Pancreas (tissue), 10 donors: ENCODE measurements around the gene CIRBP. TPM values are rescaled to one million over a fixed set of nuclear protein-coding genes. Genes with fewer than 3 reads are reported as not detected.
"Not testable (repeated sequence)": the region's sequence is repeated elsewhere in the genome, so short reads cannot be mapped to it uniquely, and the experiment has no call there.

Experiments used
- ATAC-seq, 4 donors: fragments of 200-7000 bp; cut with Tn5 transposase; one replicate each; pipeline versions ENCODE4 v1.8.0 to v1.9.1; 2020; ENCODE audit warnings: mild to moderate bottlenecking in 4 of 4, moderate library complexity in 4 of 4
- DNase-seq, 6 donors: peaks; one replicate each; pipeline ENCODE4 v3.0.0-alpha.2; 2020
- FAIRE-seq: peaks from 2 replicates; lab custom pipeline; 2012; peaks lifted over from hg19 to GRCh38; lab: Jason Lieb, UNC
- H3K27ac ChIP-seq, 4 donors: fragments of 200-600 bp; sonication (generic); 1 replicate in 3 of 4; 2 replicates in 1 of 4; pipeline versions ENCODE4 v1.5.0 to v1.8.0; 2020
- H3K27me3 ChIP-seq, 4 donors: fragments of 200-600 bp; one replicate each; pipeline ENCODE4 v1.8.0; 2021
- H3K36me3 ChIP-seq, 3 donors: fragments of 200-600 bp; sonication (generic) in 1 of 3; one replicate each; pipeline versions ENCODE4 v1.5.0 to v1.8.0; 2020 to 2021
- H3K4me1 ChIP-seq, 3 donors: fragments of 200-600 bp; one replicate each; pipeline ENCODE4 v1.8.0; 2021
- H3K4me3 ChIP-seq, 4 donors: fragments of 200-600 bp; sonication (generic) in 2 of 4; one replicate each; pipeline versions ENCODE4 v1.5.0 to v1.8.0; 2020 to 2021
- H3K9me3 ChIP-seq, 4 donors: fragments of 200-600 bp; one replicate each; pipeline ENCODE4 v1.8.0; 2021
- WGBS, 2 donors: extraction: QIAGEN DNeasy Blood & Tissue Kit; methylation state at CpG; one replicate each; pipeline ENCODE4 v1.1.7; 2013; 5-methylcytosine and 5-hydroxymethylcytosine counted together
- intact Hi-C, 3 donors: fragments of 100-400 bp; cut with DNase I; formaldehyde crosslinking; loops; one replicate each; pipeline versions ENCODE4 v1.11.1 to v1.14.2; 2022
- polyA plus RNA-seq, 2 donors: library from polyadenylated mRNA; stranded (reverse); fragments of 200-250 nt; gene quantifications; one replicate each; pipeline ENCODE4 v1.2.3, GENCODE V29; 2013
- total RNA-seq, 6 donors: library from RNA; stranded (reverse); fragmentation: NEBNext Ultra II Directional in 4 of 6; extraction: Animal tissue kit (Norgen Biotek cat#: 25700) in 4 of 6; gene quantifications; one replicate each; pipeline versions ENCODE4 v1.2.1 to v1.2.4, GENCODE V29; 2021 to 2023
- TF ChIP-seq, protein P1 (sequence below), 4 donors: fragments of 200-600 bp; sonication (generic) in 3 of 4; IDR thresholded peaks; one replicate each; pipeline versions ENCODE4 v1.5.0 to v1.8.0; 2021; ENCODE audit warnings: antibody characterized with exemption in 4 of 4
- donor health status: healthy with polysubstance abuse.
- donor health status: DM: no; HTN: no; CAD: no; lungs with moderate emphysema.
- donor health status: DM: no; HTN: no; CAD: no.
- donor health status: control.
- donor health status: control.
- donor health status: Bipolar disorder and iron deficiency.
- donor health status: DM: yes; HTN: yes; CAD: no.
- donor health status: DM: no; HTN: no; CAD: no.
- donor health status: DM: no; HTN: no; CAD: no.
- donor health status: DM: yes; HTN: yes; CAD: no.

The CIRBP gene
- total and polyA plus RNA-seq, 8 donors, result 232 to 1,009 (median 539) TPM

DNA sequence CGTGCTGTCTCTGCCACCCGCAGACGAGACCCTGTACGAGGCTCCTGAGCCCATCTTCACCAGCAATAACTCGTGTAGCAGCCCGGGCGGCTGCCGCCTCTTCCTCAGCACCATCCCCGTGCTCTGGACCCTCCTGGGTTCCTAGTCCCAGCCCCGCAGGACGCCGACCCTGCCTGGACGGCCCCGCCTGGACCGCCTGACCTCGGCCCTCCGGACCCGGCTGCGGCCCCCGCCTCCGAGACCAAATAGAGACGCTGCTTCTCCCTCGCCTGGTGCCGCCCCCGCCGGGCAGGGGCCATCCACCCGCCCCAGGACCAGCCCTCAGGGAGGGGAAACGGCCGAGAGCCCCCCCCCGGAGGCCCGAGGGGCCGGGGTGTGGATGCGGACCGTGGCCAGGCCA is 30.7 kb downstream of the CIRBP start:
- ATAC-seq, result no peak
- intact Hi-C loops, result no loop called here
- no peak overlapping the region for H3K4me3 ChIP-seq
- no peak overlapping the region for H3K27ac ChIP-seq
- no peaks in the 10 kb centered on the region for H3K9me3 ChIP-seq
- no peak for FAIRE-seq
- H3K27me3 ChIP-seq, result peaks cover 0 to 2% (median under 1%) of the 10 kb centered on the region in 4 donors
- DNase-seq, result peak in 2 of 6 donors; percentile 33 to 75
- no peaks in the 10 kb centered on the region for H3K4me1 ChIP-seq
- WGBS, 2 donors, result 65 to 82% methylated on average over 27 to 34 of the region's 34 CpGs
- no peaks in the 10 kb centered on the region for H3K36me3 ChIP-seq
- TF ChIP-seq, protein P1, sequence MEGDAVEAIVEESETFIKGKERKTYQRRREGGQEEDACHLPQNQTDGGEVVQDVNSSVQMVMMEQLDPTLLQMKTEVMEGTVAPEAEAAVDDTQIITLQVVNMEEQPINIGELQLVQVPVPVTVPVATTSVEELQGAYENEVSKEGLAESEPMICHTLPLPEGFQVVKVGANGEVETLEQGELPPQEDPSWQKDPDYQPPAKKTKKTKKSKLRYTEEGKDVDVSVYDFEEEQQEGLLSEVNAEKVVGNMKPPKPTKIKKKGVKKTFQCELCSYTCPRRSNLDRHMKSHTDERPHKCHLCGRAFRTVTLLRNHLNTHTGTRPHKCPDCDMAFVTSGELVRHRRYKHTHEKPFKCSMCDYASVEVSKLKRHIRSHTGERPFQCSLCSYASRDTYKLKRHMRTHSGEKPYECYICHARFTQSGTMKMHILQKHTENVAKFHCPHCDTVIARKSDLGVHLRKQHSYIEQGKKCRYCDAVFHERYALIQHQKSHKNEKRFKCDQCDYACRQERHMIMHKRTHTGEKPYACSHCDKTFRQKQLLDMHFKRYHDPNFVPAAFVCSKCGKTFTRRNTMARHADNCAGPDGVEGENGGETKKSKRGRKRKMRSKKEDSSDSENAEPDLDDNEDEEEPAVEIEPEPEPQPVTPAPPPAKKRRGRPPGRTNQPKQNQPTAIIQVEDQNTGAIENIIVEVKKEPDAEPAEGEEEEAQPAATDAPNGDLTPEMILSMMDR (IDR thresholded peaks at IDR 0.05), result no peak

DNA sequence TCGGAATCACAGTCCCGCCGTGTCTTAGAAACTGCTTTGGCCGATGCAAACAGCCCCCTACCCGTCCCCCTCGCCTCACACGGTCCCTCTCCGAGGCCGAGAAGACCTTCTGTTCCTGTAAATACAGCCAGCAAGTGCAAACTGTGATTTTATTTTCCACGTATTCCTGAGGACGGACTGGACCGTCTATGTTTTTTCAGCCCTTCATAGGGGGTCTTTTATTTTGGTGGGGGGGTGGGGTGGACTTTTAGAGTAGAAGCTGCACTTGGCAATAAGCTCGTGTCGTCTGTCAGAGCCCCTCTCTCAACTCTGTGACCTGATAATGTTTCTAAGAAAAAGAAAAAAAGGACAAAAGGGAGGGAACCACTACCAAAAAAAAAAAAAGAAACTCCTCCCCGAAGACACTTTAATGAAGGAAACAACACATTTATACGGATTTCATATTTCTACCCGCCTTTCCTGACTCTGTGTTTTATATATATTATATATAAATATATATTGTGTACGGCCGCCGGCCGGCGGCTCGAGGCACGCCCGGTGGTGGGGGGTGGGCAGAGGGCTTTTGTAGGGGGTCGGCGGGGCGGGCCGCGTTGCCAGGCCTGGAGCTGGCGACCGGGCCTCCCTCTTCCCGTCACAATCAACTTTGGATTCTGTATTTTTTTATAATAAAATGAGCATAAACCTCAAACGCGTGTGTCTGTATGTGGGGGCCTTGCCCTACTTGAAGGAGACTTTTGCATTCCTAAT is 31.8 kb downstream of the CIRBP start:
- no peak overlapping the region for H3K27ac ChIP-seq
- TF ChIP-seq, protein P1 (IDR thresholded peaks at IDR 0.05), result no peak
- H3K9me3 ChIP-seq, result no peaks in the 10 kb centered on the region
- WGBS, 2 donors, result 68 to 83% methylated on average over 34 to 35 of the region's 35 CpGs
- ATAC-seq (no peak), FAIRE-seq (no peak), DNase-seq (no peak)
- H3K4me3 ChIP-seq, result no peak overlapping the region
- H3K27me3 ChIP-seq, result no peaks in the 10 kb centered on the region
- no peaks in the 10 kb centered on the region for H3K36me3 ChIP-seq
- intact Hi-C loops, result no loop called here
- H3K4me1 ChIP-seq, result no peaks in the 10 kb centered on the region

DNA sequence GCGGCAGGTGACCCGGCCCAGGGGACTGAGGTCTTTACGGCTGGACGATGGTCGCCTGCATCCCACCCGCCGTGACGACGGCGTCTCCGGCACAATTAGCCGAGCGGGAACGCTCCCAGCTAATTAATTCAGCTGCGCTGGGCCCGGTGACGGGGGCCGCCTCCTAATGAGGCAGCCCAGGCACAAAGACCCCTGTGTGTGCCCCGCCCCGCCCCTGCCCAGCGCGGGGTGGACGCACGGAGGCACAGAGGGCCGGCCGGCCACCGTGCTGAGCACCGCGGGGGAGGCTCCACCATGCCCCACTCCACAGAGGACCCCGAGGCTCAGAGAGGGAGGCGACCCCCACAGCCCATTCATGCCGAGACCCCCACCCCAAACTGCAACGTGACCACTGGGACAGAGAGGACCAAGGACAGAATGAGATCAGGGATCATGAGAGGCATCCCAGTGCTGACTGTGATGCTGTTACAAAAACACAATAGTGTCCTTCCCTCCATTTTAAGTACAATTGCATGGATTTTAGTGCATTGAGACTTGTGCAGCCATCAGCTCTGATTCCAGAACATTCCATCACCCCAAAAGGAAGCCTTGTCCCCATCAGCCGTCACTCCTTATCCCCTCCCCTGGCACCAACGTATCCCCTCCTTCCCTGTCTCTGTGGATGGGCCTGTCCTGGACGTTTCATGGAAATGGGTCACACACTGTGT is 33.6 kb downstream of the CIRBP start:
- TF ChIP-seq, protein P1 (IDR thresholded peaks at IDR 0.05), result no peak
- H3K27ac ChIP-seq, result no peak overlapping the region
- no peaks in the 10 kb centered on the region for H3K27me3 ChIP-seq
- no peak overlapping the region for H3K4me3 ChIP-seq
- H3K4me1 ChIP-seq, result no peaks in the 10 kb centered on the region
- ATAC-seq, result no peak
- intact Hi-C loops, result no loop called here
- no peaks in the 10 kb centered on the region for H3K9me3 ChIP-seq
- no peaks in the 10 kb centered on the region for H3K36me3 ChIP-seq
- no peak for DNase-seq
- no peak for FAIRE-seq
- WGBS, 2 donors, result 40 to 50% methylated on average over 32 to 36 of the region's 36 CpGs

DNA sequence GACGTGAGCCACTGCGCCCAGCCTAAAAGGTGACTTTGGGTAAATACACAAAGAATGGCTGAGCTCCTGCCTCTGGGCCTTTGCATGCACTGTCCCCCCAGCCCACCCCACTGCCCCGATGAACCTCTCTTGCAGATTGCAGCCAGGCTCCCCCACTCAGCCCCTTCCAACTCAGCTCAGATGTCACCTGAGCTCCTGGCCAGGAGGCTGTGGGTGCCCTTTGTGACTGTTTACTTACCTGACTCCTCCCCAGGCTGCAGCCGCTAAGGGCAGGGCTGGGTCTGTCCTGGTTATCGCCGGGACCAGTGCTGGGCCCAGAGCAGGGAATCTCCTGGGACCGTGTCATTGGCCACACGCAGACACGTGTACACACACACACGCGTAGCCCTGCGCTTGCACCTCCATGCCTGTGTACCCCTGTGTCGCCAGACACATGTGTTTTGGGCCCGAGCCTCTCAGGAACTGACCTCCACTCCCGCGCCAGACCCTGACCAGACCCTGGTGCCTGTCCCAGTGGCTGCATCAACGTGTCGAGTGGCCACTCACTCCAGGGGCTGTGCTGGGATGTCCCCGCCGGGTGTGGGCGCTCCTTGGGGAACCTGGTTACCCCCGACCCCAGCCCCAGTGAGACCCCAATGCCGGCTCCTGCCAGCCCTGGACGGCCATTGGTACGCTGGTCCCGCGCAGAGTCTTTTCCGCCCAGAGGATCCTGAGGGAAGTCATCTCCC is 35.2 kb downstream of the CIRBP start:
- ATAC-seq (peak in 1 of 4 donors; percentile 53), FAIRE-seq (no peak), DNase-seq (peak in 3 of 6 donors; percentile 23 to 55 (median 55))
- H3K4me1 ChIP-seq, result no peaks in the 10 kb centered on the region
- WGBS, 2 donors, result 79 to 82% methylated on average over 28 of the region's 28 CpGs
- no peaks in the 10 kb centered on the region for H3K36me3 ChIP-seq
- TF ChIP-seq, protein P1 (IDR thresholded peaks at IDR 0.05), result no peak
- no peak overlapping the region for H3K4me3 ChIP-seq
- no peak overlapping the region for H3K27ac ChIP-seq
- no peaks in the 10 kb centered on the region for H3K27me3 ChIP-seq
- H3K9me3 ChIP-seq, result no peaks in the 10 kb centered on the region
- intact Hi-C loops, result no loop called here

DNA sequence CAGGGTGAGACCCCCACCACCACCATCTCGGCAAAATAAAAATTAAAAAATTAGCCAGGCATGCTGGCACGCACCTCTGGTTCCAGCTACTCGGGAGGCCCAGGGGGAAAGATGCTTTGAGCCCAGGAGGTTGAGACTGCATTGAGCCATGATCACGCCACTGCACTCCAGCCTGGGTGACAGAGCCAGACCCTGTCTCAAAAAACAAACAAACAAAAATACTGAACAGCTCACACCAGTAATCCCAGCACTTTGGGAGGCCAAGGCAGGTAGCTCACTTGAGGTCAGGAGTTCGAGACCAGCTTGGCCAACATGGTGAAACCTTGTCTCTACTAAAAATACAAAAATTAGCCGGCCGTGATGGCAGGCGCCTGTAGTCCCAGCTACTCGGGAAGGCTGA is 36.2 kb downstream of the CIRBP start:
- DNase-seq, FAIRE-seq, H3K27me3 ChIP-seq, ATAC-seq, H3K4me1 ChIP-seq, H3K9me3 ChIP-seq, H3K27ac ChIP-seq, H3K36me3 ChIP-seq, H3K4me3 ChIP-seq, intact Hi-C loops: not testable (repeated sequence)
- WGBS, 2 donors, result 80 to 93% methylated on average over 9 of the region's 9 CpGs
